HL-60 (cell line): ENCODE data around the gene PCYT1A.
A peak's percentile ranks its signal among the peaks of the same experiment; 100 is the strongest.

Experiments used
- CTCF ChIP-seq: IDR thresholded peaks from one replicate; pipeline ENCODE4 v1.5.1; 2011; ENCODE audit warnings: low read length, control low read depth, inconsistent platforms; ENCODE audit not compliant: insufficient read depth
- GABPA ChIP-seq: IDR thresholded peaks from 2 replicates; pipeline ENCODE4 v1.6.1; 2012; ENCODE audit warnings: low read depth

DNA sequence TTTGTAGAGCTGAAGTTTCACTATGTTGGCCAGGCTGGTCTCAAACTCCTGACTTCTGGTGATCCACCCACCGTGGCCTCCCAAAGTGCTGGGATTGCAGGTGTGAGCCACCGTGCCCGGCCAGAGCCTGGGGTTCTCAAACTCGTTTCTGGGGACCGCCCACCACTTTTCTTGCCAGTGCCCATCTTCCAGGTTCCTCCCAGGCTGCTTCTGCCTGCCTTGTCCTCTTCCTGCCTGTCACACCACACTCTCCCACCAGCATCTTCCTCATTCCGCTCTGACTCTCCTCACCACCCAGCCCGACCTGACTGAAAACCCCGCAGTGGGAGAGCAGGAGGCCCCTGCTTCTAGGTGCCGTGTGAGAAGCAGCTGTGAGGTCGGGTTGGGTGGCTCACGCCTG is 33.6 kb upstream of the PCYT1A start:
- no peak for TF ChIP-seq CTCF
- peak; percentile 17; the same call in 1 of the 2 replicates for TF ChIP-seq GABPA
